ENCODE data around the gene PRAMEF12. TPM values are rescaled to one million over a fixed set of nuclear protein-coding genes. Genes with fewer than 3 reads are reported as not detected.
"Not testable (repeated sequence)": the region's sequence is repeated elsewhere in the genome, so short reads cannot be mapped to it uniquely, and the experiment has no call there.

The PRAMEF12 gene
- total RNA-seq, 2 donors from 2014 or later, result not detected

GRCh38 chr1:12769031-12769430, 4.5 kb upstream of the PRAMEF12 start:
- intact Hi-C loops (cut with DNase I), result no loop called here
- DNase-seq (ENCODE audit: low spot score), result no peak

- DNase-seq (ENCODE audit: low spot score), result no peak
- intact Hi-C loops (cut with DNase I), result no loop called here
Observed at GRCh38 chr1:12769976-12770505, 3.5 kb upstream of the PRAMEF12 start.

GRCh38 chr1:12770620-12771019, 2.9 kb upstream of the PRAMEF12 start:
- intact Hi-C loops (cut with DNase I), result no loop called here
- DNase-seq (ENCODE audit: low spot score), result no peak

- intact Hi-C loops (cut with DNase I), result no loop called here
- DNase-seq (ENCODE audit: low spot score), result no peak
Observed at GRCh38 chr1:12771186-12771585, 2.4 kb upstream of the PRAMEF12 start.

- intact Hi-C loops (cut with DNase I), result no loop called here
- no peak for DNase-seq (ENCODE audit: low spot score)
Observed at GRCh38 chr1:12772520-12772919, 1.0 kb upstream of the PRAMEF12 start.

GRCh38 chr1:12774801-12775345, 1.3 kb downstream of the PRAMEF12 start:
- DNase-seq (ENCODE audit: low spot score), result no peak
- intact Hi-C loops (cut with DNase I), result no loop called here

GRCh38 chr1:12775443-12775842, 1.9 kb downstream of the PRAMEF12 start:
- no peak for DNase-seq (ENCODE audit: low spot score)
- intact Hi-C loops (cut with DNase I), result no loop called here

GRCh38 chr1:12776801-12777557, 3.4 kb downstream of the PRAMEF12 start:
- intact Hi-C loops (cut with DNase I), result no loop called here
- DNase-seq (ENCODE audit: low spot score), result no peak

GRCh38 chr1:12778061-12778460, 4.5 kb downstream of the PRAMEF12 start:
- intact Hi-C loops (cut with DNase I), result no loop called here
- DNase-seq (ENCODE audit: low spot score), result no peak

GRCh38 chr1:12778907-12779306, 5.4 kb downstream of the PRAMEF12 start:
- intact Hi-C loops (cut with DNase I), result no loop called here
- DNase-seq (ENCODE audit: low spot score), result no peak

GRCh38 chr1:12781488-12781887, 8.0 kb downstream of the PRAMEF12 start:
- intact Hi-C loops (cut with DNase I); DNase-seq (ENCODE audit: low spot score): not testable (repeated sequence)

GRCh38 chr1:12783783-12784182, 10.2 kb downstream of the PRAMEF12 start:
- DNase-seq (ENCODE audit: low spot score); intact Hi-C loops (cut with DNase I): not testable (repeated sequence)

GRCh38 chr1:12784729-12785128, 11.2 kb downstream of the PRAMEF12 start:
- DNase-seq (ENCODE audit: low spot score); intact Hi-C loops (cut with DNase I): not testable (repeated sequence)

- DNase-seq (ENCODE audit: low spot score); intact Hi-C loops (cut with DNase I): not testable (repeated sequence)
Observed at GRCh38 chr1:12791097-12791496, 17.6 kb downstream of the PRAMEF12 start, which contains the start of gene PRAMEF1. PRAMEF1 (plus strand) TSS chr1:12791397; CDS start chr1:12793228, 1,831 bp downstream.

GRCh38 chr1:12798911-12799310, 25.4 kb downstream of the PRAMEF12 start:
- DNase-seq (ENCODE audit: low spot score), result no peak
- intact Hi-C loops (cut with DNase I), result no loop called here

GRCh38 chr1:12799730-12800129, 26.2 kb downstream of the PRAMEF12 start:
- DNase-seq (ENCODE audit: low spot score), result no peak
- intact Hi-C loops (cut with DNase I), result no loop called here

GRCh38 chr1:12809933-12810332, 36.4 kb downstream of the PRAMEF12 start:
- DNase-seq (ENCODE audit: low spot score), result no peak
- intact Hi-C loops (cut with DNase I), result no loop called here

GRCh38 chr1:12810691-12811408, 37.3 kb downstream of the PRAMEF12 start:
- intact Hi-C loops (cut with DNase I), result no loop called here
- DNase-seq (ENCODE audit: low spot score), result no peak

GRCh38 chr1:12811409-12811784, 37.9 kb downstream of the PRAMEF12 start:
- no peak for DNase-seq (ENCODE audit: low spot score)
- intact Hi-C loops (cut with DNase I), result no loop called here

GRCh38 chr1:12819061-12819460, 45.5 kb downstream of the PRAMEF12 start:
- intact Hi-C loops (cut with DNase I); DNase-seq (ENCODE audit: low spot score): not testable (repeated sequence)

Measured in posterior vena cava (tissue), 2 donors.